ENCODE measurements around the gene TMEM125.

TMEM125 gene

DNA sequence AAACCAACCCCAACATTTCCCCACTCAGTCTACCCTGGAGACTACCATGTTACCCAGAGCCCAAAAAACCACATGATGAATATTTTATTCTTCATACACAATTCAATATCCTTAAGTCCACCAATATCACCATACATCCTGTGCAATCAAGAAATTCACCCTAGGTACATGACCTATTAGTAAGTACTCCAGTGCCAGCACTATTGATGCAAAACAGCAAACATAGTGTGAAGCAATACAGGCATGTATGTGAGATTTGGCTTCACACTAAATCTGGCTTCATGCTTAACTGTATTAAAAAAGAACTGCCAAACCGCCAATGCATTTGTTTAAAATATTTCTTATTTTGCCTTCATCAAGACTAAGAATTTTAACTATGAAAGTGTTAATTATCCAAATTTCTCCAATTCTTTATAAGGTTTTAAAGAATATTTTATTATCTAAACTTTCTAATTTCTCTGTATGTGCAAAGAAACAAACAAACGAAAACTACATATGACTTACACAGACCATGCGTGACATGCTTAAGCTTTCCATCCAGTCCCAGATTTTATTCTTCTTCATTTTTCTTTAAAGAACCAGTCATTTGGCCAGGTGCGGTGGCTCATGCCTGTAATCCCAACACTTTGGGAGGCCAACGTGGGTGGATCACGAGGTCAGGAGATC is 22.4 kb upstream of the TMEM125 start:
- peak; percentile 16 for DNase-seq (ENCODE audit: low read depth)

DNA sequence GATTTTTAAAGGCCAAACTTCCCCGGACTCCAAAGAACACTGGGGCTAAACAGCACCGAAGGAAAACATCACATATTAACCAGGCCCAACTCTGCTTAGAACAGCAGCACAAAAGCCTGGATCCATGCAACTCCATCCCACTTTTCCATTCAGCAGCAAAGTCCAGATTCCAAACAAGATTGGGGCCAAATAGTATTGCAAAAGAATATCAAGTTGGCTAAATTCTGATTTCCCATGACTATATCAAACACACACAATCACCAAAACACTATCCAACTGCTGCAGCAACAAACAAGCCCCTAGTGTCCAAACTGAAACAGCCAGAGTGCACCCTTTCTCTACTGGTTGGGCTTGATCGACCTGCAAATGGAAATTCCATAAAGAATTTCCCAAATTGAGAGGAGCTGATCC is 19.4 kb upstream of the TMEM125 start:
- DNase-seq (ENCODE audit: low read depth), result no peak

DNA sequence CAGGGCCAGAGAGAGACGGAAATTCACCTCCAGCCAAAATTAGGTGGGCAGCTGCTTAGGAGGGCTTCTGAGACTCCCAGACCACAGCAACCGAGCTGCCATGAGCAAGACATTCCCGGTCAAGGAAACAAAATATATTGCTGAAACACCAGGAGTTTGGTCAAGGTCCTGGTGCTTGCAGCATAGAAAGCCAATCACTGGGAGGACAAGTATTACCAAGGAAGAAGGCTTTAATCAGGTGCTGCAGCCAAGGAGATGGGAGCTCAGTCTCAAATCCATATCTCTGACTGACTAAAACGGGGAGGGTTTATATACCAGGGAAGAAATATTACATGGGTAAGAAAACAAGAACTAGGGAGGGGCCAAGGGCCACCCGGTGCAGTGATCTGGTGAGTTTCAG is 18.8 kb upstream of the TMEM125 start:
- DNase-seq (ENCODE audit: low read depth), result no peak

DNA sequence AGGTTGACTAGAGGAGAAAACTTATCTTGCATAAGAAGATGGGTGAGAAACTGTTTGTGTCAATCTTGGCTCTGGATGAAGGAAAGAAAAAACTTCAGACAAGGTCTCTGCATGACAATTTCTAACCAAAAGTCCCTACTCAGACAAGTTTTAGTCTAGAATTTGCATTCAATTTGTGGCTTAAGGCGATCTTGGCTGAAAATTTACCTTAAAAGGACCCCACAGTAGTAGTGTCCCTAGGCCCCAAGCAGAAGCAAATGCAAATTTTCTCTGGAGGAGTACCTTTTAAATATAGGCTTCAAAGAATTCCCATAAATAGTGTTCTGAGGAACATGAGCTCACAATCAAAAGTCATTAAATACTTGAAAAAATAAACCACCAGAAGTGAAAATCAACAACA is 17.6 kb upstream of the TMEM125 start:
- no peak for DNase-seq (ENCODE audit: low read depth)

DNA sequence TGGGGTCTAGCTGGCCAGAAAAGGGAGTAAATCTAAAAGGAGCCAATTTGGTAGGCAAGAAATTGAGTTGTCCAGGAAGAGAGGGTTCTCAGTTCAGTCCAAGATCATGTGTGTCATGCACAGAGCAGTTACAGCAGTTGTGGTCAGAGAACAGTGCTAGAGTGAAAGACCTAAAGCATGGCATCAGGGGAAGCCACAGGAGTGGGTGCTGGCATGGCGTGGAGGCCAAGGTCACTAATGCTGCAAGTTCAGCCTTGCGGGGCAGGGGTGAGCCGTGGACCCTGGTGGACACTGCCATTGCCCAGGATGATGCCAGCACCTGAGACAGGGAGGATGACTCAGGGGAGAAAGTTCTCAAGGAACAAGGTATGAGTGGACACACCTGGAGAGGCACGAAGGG is 16.6 kb upstream of the TMEM125 start:
- no peak for DNase-seq (ENCODE audit: low read depth)

DNA sequence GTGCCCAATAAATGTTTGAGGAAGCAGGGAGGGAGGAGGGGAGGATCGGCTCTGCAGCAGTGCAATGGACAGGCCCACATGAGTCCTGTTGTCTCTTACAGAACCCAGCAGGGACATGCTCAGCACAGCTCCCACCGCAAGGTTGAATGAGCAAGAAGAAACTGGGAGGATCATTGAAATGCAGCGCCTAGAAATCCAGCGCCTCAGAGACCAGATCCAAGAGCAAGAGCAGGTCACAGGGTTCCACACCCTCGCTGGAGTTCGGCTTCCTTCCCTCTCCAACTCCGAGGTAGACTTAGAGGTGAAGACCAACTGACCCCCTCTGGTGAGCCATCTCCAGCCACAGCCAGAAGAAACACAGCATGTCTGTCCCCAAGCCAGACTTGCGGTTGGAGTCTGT is 15.9 kb upstream of the TMEM125 start:
- DNase-seq (ENCODE audit: low read depth), result no peak

DNA sequence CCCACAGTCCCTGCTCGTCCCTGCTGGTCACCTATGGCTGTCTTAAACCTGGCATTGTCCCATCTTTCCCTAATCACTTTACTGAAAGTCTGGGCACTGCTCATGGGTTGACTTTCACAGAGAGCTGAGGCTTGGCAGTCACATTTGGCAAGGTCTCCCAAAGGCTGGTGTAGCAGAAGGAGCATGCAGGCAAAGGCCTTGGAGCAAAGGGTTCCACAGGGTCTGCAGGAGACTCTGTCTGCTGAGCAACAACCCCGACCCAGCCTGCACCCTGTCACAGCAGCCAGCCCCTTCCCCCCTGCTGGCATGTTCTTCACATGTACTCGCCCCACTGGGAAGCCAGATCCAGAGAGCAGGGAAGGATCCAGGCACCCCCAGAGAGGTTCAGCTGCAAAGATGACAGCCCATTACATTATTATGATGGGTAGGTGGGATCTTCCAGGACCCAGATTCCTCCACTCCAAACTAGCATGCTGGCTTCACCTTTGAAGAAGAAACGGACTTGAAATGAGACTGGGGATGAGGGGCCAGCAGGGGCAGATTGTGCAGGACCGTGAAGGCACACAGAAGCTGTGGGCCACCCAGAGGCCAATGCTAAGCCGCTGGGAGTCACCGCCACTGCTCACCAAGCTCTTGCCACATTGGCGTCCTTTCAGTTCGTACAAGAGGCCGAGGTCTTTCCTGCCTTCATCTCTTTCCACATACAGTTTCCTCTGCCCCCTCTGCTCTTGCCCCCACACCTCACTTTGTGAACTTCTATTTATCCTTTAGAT is 14.2 kb upstream of the TMEM125 start:
- DNase-seq (ENCODE audit: low read depth), result no peak

DNA sequence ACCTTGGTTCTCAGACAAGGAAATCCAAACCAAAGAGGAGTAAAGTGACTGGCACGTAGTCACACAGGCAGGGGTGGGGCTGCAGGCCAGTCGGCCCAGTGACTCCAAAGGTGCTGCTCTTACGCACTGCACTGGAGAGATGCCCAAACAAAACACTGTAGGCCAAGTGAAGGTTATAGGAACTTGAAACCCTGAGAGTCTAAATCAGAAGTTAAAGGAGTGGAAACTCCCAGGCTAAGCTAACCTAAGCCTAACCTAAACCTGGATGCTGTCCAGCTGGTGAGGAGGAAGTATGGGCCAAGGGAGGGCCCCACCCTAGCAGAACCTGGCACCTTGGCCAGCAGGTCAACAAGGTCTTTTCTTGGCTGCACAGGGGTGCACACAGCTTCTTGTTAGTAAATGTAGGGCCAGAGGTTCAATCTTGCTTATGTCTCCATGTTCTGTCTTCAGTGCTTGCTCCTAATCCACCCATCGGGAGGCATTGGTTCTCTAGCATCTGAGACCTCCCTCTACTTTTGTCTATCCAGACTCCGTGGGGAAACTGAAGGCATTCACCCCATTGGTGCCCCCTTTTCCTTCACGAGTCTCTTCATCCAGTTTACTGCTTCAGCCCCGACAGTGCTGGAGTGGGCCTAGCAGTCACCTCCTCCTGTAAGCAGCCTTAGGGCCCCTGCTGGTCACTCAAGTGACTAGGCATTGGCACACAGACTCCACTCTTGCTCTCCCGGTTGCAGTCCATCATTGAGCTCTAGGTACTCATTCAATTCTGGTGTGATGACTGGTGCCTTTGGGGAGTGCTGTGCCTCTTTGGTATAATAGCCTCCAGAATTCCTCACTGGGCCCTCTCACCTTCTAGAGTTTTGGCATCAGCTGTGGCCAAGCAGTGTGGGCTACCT is 12.9 kb upstream of the TMEM125 start:
- no peak for DNase-seq (ENCODE audit: low read depth)

DNA sequence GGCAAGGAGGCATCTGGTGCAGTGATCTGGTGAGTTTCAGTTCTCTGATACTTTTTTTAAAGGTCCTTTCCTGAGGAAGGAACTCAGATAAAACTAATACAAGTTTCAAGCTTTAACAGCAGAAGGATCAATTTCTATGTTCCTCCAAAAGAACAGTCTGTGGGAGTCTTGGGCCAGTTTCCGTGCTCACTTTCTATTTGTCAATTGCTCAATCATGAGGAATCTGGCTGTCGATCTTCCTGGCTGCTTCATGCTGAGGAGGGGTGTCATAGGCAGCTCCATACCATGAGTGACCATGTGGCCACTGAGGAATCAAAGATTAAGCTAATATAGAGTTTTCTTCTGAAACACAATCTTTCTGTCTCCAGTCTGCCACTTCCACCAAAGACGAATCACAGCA is 11.4 kb upstream of the TMEM125 start:
- DNase-seq (ENCODE audit: low read depth), result no peak

DNA sequence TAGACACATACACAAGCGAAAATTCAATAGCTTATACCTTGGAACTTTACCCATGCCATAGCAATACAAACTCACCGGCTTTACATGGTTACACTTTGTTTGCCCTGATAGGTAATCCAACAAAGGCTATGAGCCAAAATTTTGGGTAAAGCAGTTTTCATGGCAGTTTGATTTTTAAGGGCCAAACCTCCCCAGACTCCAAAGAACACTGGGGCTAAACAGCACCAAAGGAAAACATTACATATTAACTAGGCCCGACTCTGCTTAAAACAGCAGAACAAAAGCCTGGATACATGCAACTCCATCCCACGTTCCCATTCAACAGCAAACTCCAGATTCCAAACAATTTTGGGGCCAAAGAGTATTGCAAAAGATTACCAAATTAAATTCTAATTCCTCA is 4.4 kb upstream of the TMEM125 start:
- DNase-seq (ENCODE audit: low read depth), result no peak

DNA sequence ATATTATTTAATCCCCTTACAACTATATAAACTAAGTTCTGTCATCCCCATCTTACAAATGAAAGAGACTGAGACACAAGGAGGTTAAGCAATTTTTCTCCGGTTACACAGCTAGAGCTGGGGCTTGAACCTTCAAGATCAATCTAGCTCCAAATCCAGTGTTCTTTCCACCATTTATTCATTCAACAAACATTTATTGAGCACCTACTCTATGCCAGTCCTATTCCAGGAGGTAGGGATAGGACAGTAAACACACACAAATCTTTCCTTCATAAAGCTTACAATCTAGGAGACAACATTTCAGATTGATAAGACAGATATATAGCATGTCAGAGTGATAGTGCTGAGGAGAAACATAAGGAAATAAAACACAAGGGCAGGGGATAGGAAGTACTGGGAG is 2.9 kb upstream of the TMEM125 start:
- DNase-seq (ENCODE audit: low read depth), result no peak

DNA sequence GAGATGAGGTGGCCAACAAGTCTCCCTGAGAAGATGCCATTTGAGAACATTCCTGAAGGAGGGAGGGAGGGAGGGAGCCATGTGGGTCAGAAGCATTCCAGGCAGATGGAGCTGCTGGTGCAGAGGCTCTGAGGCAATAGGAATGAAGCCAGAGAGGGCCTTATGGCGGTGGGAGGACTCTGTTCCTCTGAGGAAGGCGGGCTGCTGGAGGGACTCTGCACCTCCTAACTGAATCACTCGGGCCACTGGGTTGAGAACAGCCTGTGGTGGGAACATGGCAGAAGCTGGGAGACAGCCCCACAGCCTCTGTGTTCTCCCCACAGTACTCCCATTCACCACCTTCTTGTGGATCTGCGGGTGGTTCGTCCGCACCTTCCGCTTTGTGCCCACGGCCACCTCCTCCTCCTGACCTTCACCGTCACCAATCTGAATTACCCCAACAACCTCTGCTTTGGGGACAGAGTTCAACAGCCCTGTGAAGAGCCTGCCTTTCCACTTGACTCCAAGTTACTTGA is 2.4 kb upstream of the TMEM125 start:
- no peak for DNase-seq (ENCODE audit: low read depth)

DNA sequence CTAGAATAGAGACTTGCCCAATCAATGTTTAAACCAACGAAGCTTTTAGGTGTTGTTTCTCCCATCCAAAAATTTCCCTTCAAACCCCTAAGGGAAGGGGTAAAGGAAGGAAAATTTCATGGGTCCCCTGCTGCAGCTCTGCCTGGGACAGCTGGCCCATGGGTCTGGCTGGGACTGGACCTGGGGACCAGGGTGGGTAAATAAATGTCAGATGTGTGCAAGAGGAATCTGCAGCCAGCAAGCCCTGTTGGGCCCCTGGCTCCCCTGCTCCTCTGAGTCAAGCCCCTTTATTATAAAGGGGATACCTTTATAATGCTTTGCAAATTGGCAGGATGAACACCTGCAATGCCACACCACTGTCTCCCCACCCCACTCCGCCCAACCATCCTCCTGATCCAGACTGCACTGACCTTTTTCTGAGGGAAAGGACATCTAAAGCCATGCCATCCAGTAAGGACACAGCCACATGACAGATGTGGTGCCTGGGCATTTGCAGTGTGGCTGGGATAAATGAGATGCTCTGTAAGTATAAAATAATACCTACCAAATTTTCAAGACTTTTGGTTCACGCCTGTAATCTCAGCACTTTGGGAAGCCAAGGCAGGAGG is 1.9 kb upstream of the TMEM125 start:
- DNase-seq (ENCODE audit: low read depth), result no peak

DNA sequence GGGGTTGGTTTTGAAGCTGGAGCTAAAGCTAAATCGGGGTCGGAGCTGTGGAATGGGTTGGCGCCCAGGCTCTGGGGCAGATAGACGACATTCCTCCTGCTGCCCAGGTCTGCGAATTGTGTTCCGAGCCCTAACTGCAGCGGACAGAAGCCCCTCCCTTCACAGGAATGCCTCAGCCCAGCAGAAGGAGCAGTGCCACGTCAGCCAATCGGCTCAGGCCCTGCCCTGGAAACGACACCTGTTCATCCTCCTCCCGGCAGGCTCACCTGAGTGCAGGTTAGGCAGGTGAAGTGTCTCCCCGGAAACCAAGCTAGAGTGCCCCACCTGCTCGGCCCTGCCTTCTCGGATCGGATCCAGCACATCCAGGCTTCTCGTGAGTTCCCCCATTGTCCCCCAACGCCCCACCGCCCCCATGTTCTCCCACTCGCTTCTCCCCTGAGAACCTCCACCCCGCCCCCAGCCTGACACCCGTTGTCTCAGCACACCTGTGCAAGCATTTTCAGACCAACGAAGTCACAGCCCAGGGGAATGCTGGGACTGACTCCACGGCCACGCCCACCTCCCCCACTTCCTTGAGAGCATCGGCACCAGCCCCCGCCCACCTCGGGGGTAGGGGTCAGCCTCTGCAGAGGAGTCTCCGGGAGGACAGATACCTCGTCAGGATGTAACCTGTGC is 775 bp downstream of the TMEM125 start:
- no peak for DNase-seq (ENCODE audit: low read depth)

DNA sequence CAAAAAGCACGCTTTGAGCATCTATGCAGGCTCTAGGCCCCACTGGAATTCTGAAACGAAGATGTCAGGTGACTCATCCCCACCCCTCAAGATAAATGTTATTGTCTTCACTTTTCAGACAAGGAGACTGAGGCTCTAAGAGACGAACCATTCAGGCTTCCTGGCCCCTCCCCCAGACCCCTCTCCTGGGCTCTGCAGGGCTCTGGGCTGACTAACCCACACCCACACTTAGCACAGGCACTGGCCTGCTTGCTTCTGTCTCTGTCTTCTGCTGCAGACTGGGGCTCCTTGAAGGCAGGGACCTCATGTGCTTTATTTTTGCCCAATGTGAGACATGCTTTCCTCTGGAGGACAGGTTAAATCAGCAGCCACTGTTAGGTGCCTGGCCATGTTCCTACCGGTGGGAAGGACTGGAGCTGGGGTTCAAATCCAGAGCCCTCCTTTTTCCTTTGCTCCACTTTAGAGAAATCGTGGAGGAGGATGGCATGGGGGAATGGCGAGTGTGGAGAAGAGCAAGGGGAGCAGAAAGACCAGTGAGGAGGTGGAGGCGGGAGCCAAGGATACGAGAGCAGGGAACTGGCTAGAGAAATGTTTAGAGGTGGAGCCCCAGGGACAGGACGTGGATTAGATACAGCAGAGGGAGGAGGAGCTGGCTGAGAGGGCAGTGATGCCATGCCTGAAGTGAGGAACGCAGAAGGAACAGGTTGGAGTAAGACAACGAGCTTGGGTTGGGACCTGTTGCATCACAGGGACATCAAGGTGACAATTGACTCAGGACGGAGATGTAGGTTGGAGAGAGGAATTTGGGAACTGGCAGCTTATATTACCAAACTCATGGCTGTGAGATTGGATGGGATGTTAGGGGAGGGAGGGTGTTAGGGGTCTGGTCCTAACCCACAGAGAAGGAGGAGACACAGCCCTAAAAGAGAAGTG is 1.7 kb downstream of the TMEM125 start:
- DNase-seq (ENCODE audit: low read depth), result no peak

DNA sequence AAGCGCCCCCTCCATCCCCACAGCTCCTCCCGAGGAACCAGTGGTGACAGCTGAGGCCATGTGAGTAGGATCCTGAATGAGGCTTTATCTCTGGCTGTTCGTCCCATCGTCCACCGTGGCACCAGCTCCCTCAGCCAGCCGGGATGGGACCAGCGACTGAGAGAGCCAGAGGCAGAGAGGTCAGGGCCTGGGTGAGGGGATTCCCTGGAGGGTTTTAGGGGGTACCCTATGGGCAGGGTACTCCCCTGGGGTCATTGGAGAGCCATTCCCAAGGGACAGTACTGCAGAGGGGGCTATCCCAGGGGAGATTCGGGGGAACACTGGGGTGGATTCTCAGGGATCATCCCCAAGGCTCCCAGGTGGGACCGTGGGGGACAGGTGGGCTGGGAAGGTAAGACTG is 2.4 kb downstream of the TMEM125 start:
- DNase-seq (ENCODE audit: low read depth), result no peak

DNA sequence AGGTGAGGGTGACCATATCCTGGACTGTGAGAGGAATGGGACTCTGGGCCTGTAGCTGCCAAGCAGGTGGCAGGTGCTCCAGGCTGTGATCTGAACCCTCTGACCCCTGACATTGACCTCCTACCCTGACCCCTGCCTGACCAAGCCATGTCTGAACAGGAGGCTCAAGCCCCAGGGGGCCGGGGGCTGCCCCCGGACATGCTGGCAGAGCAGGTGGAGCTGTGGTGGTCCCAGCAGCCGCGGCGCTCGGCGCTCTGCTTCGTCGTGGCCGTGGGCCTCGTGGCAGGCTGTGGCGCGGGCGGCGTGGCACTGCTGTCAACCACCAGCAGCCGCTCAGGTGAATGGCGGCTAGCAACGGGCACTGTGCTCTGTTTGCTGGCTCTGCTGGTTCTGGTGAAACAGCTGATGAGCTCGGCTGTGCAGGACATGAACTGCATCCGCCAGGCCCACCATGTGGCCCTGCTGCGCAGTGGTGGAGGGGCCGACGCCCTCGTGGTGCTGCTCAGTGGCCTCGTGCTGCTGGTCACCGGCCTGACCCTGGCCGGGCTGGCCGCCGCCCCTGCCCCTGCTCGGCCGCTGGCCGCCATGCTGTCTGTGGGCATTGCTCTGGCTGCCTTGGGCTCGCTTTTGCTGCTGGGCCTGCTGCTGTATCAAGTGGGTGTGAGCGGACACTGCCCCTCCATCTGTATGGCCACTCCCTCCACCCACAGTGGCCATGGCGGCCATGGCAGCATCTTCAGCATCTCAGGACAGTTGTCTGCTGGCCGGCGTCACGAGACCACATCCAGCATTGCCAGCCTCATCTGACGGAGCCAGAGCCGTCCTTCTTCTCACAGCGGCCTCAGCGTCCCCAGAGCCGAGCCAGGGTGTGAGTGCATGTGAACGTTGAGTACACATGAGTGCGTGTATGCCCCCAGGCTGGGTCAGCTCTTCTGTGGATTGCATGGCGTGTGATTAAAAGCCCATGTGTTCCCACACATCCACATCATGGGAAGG is 3.1 kb downstream of the TMEM125 start:
- no peak for DNase-seq (ENCODE audit: low read depth)

DNA sequence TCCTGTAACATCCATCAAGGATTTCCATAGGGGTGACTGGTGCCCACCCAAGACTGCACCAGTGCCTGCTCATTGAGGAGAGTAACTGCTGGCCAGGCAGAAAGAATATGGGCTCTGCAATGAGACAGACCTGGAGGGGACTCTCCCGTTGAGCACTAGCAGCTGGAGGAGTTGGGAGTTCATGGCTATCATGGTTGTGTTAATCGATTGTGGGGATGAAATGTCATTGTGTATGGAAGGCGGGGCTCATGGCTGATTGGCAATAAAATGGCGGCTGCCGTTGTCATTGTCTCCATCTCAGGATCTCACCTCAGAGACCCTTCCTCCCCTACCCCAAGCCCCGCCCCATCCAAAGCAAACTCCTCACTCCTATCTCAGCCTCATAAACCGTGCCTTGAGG is 3.9 kb downstream of the TMEM125 start:
- no peak for DNase-seq (ENCODE audit: low read depth)

DNA sequence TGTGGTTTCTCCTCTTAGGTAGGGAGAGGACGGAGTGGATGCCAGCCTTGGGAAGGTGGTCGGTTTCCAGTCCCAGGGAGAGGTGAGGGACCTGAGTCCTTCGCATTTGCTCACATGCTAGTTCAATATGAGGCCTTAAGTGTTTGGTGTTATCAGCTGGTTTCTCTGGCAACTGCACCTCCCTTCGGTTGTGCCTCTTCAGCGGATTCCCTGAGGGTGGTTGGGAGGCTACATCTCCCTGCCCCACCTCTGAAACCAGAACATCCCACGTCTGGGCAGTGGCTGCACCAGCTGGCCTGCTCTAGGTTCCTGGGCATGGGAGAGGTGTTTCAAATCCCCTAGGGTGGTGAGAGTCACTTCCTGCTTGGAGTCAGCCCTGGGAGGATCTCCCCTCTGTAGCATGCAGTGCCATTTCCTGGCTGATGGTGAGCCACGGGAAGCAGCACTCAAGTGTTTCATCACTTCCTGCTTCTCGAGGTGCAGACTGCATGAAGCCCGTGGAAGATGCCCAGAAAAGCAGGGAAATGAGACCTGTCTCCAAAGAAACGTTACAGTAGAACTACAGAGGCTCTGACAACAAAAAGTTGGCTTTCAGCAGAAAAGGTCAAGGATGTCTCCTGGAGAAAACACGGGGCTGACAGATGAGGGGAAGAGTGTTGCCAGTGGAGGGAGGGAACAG is 4.5 kb downstream of the TMEM125 start:
- peak; percentile 84 for DNase-seq (ENCODE audit: low read depth)
